SK-MEL-5 (cell line): ENCODE results near the gene CLRN3. TPM values are rescaled to one million over a fixed set of nuclear protein-coding genes. Genes with fewer than 3 reads are reported as not detected.

Source experiments
- DNase-seq: peaks from one replicate; pipeline ENCODE4 v3.0.0-alpha.2; 2016; ENCODE audit warnings: low read depth, low spot score
- in situ Hi-C: cut with HindIII; loops from 2 replicates; pipeline ENCODE4 v1.10.0; 2016; ENCODE audit warnings: low sequenced_read_pairs, high pct_unique_total_duplicates, low pct_unique_long_range_greater_than_20kb
- polyA plus RNA-seq, 2 experiments: library from polyadenylated mRNA; depleted of rRNA; stranded (reverse); fragments of >200 nt; gene quantifications; 2 replicates each; pipeline ENCODE4 v1.2.3, GENCODE V29; 2015
- total RNA-seq: library from RNA; depleted of rRNA; stranded (reverse); fragments of >200 nt; shearing (Covaris generic); gene quantifications from 2 replicates; pipeline ENCODE4 v1.2.3, GENCODE V29; 2014; rRNA removed

CLRN3 gene, protein sequence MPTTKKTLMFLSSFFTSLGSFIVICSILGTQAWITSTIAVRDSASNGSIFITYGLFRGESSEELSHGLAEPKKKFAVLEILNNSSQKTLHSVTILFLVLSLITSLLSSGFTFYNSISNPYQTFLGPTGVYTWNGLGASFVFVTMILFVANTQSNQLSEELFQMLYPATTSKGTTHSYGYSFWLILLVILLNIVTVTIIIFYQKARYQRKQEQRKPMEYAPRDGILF
- not detected in 2 replicates for total RNA-seq
- polyA plus RNA-seq (2015; cell fraction: cytosol; rRNA removed): not detected in 2 replicates
- polyA plus RNA-seq (2015; cell fraction: nucleus; rRNA removed): not detected in 2 replicates

GRCh38 chr10:127892743-127893142 is at the start of gene CLRN3:
CLRN3 (minus strand) TSS chr10:127892941; CDS start chr10:127892784, 157 bp downstream.
- in situ Hi-C loops: no loop called here
- no peak for DNase-seq

DNA sequence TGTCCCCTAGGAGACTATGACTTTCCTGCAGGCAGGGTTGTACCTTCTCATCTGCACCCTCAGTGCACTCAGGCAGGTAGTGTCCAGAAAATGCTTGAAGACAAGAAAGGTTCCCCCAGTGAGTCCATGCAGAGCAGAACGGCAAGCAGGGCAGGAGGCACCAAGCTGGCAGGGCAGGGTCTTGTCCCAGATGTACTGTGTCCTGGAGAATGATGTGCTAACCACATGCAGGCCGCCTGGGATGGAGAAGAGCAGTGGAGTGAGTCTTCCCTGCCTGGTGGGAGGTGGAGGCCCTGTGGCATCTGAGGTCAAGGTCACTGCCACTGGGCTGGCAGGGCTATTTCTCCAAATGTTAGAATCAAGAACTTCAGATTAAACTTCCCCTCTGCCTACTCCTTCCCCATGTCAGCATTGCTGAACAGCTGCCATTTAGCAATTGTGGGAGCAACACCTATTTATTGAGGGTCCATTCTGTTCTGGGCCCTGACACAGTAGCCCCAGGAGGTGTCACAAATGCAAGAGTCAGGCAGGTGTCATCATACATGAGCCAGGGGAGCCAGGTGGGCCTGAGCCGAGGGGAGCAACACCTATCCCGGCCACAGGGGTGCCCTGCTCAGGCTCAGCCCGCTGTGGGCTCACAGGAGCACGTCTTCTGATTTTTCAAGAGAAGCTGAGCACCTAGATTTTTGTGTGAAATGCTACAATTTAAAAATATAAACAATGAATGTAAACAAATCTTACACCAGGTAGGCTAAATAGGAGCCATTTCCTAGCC is 48.3 kb upstream of the CLRN3 start:
- DNase-seq: no peak
- in situ Hi-C loops: no loop called here

DNA sequence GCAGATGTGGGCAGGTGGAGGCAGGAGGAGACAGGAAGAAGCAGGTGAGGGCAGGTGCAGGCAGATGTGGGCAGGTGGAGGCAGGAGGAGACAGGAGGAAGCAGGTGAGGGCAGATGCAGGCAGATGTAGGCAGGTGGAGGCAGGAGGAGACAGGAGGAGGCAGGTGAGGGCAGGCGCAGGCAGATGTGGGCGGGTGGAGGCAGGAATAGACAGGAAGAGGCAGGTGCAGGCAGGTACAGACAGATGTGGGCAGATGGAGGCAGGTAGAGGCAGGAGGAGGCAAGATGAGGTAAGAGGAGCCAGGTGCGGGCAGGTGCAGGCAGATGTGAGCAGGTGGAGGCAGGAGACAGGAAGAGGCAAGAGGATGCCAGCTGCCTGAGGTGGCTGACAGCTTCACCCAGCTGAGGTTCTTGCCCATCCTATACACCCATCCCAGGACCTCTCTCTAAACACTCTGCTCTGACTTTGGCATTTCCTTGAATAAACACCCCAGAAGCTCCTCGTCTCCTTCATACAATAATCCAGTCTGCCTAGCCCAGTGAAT is 47.1 kb upstream of the CLRN3 start:
- DNase-seq: no peak
- in situ Hi-C loops: no loop called here

DNA sequence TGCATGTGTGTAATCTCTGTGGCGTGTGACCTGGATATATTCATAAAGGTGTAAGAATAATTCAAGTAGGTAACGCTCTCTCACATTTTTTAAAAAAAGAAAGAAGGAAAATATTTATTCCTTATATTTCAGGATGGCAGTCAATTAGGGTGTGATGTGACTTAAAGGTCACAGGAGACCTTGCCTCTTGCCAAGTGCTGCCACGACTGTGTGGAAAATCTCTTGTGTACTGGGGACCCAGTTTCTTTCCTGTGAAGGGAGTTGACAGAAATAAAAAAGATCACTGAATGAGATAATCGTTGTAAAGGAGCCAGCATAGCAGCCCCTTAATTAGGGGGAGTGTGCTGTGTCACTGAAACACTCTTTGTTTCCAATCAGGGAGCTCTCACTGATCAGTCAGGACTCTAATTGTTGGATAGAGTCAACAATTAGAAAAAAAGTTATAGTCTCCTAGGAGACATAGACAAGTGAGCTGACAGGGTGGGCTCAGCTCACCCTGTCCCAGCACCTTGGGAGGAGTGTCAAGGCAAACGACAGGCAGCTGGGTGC is 45.2 kb upstream of the CLRN3 start:
- in situ Hi-C loops: no loop called here
- no peak for DNase-seq

DNA sequence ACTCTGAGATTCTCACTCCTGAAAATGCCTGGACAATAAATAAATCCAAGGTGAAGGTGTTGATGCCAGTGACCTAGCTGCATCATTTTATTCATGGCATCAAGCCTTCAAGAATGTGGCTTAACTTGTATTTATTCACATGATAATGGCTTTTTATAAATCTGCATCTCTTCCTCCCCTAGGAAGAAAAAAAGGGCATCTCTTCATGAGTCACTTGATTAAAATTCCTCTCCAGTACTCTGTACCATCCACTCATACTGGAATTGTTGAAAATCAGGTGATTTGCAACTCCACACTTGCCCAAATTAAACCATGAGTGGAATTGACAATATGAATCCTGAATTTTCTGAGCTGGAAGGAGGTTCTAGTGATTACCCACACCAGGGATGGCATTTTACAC is 44.3 kb upstream of the CLRN3 start:
- in situ Hi-C loops: no loop called here
- no peak for DNase-seq

DNA sequence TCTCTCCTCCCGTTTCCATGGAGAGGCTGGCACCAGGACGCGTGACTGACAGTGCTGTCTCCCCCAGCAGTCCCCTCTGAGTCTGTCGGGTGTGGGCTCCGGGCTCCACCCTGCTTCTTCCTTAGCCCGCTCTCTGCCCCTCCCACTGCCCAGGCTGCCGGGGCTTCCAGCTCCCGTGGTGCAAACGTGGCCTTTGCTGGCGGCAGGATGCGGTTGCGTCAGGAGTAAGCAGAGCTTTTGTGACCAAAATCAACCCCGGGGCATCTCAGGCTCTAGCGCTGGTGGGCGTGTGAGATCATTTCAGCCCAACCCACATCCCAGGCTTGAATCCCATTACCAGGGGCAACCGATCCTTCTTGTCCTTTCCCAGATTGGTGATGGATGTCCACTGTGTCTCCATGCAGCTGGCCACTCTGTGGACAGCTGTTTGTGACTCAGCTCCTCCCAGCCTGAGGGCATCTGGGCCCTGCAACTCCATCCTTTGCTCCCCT is 42.4 kb upstream of the CLRN3 start:
- DNase-seq: peak; percentile 9
- in situ Hi-C loops: no loop called here

GRCh38 chr10:127934383-127934782 is 41.6 kb upstream of the CLRN3 start:
- no peak for DNase-seq
- in situ Hi-C loops: no loop called here

GRCh38 chr10:127933271-127933670 is 40.5 kb upstream of the CLRN3 start:
- DNase-seq: no peak
- in situ Hi-C loops: no loop called here

DNA sequence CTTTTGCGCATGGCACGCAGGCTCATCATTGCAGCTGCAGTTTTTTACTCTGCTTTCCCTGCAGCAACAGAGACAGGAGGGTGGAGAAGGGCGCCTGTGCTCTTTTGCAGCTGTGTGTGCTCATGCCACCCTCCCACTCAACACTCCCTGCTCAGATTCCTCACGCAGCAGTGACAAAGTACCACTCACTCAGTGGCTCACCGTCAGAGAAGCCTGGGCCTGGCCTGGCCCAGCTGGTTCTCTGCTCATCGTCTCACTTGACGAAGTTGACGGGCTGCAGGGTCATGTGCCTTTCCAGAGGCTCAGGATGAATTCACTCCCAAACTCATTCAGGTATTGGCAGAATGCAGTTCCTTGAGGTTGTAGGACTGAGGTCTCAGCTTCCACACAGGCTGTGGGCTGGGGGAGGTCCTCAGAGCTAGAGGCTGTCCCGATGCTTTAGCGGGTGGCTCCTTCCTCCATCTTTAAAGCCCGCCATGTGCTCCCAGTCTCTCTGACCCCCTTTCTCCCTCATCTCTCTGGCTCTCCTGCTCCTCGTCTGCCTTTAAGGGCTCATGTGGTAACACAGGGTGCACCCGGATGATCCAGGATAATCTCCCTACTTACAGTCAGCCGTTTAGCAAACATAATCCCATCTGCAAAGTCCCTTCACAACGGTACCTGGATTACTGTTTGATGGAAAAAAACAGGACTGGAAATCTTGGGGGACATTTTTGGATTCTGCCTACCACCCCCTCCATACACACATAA is 40.0 kb upstream of the CLRN3 start:
- no peak for DNase-seq
- in situ Hi-C loops: no loop called here

DNA sequence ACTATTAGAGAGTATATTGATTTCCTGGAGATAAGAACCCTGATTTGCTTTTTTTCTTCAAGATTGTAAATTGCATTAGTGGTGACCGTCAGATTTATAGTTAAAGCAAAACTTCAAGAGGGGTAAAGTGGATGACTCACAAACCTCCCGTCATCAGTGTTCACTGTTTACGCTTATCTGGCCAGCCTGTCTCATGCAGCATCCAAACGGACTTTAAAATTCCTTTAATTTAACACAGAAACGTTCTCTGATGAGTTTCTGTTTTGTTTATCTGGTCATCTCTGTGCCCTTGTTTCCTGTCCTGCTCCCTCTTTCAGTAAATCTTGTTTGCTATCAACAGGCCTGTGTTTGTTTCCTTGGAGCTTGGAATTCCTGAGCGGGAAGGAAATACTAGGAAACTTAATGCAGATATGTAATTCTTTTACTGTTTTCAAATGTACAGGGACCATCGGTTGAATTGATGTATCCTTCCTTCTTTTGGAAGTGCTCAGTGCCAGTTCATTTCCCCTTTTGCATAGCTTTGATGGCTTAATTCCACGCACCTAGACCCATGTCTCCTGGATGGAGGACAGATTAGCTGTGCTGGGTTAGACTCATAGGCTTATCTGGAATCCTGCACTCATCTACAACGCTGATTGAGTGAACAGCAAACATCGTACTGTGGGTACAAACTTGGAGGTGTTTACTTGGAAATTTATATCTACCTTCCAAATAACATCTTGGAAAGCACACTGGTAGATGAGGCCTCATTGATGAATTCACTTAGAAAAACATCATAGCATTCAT is 35.5 kb upstream of the CLRN3 start:
- in situ Hi-C loops: no loop called here
- no peak for DNase-seq

- DNase-seq: no peak
Observed at GRCh38 chr10:127926455-127926854, 33.7 kb upstream of the CLRN3 start.

GRCh38 chr10:127925471-127926207 is 32.9 kb upstream of the CLRN3 start:
- in situ Hi-C loops: no loop called here
- no peak for DNase-seq

More at GRCh38 chr10:127926455-127926854, 33.7 kb upstream of the CLRN3 start:
- in situ Hi-C loops: no loop called here

DNA sequence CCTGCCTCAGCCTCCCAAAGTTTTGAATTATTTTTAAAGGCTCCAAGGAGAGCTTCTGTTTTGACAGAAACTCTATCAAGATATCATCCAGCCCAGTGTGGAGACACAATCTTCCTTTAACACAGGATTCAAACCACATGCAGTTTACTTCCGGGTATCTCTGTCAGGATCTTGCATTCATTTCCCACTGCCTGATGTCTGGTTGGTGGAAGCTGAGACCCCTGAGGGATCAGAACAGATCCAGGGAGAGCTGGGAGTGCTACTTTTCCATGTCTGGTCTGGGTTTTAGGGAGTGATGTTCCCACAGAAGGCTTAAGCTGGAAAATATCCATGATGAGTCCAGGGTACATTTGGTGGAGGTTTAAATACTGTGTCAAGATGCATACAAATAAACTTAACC is 30.9 kb upstream of the CLRN3 start:
- DNase-seq: no peak
- in situ Hi-C loops: no loop called here

GRCh38 chr10:127922675-127923366 is 30.1 kb upstream of the CLRN3 start:
- DNase-seq: no peak
- in situ Hi-C loops: no loop called here

DNA sequence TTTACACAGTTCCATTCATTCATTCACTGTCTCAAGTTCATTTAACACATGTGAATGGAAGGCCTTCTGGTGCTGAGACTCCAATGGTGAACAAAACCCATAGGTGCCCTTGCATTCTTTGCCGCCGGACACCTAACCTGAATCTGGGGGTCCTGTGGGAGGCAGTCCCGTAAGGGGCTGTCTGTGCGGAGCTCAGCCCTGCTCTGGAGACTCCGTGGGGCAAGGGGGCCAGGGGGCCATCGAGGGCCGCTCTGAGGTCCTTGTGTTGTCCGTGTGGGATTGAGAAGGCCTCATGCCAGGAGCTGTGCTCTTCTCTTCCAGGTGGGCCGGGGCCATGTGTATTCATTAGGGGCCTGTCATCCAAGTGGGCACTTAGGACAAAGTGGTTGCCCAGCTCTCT is 29.5 kb upstream of the CLRN3 start:
- in situ Hi-C loops: no loop called here
- DNase-seq: no peak

DNA sequence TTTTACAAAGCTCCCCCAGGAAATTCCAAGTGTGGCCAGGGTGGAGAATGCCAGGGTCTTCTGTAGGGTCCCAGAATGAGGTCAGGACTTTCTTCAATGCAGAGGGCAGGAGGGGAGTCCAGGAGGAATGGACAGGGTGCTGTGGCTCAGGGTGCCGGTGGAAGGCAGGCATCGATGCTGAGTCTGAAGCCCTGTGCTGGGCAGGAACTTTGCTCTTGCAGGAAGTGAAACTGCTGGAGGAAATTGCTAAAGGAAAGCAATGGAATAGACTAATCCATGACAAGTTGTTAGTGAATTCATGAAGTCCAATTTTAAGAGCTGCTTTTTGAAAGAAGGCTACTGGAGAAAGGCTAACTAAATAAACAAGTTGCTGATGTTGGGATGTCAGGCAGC is 29.0 kb upstream of the CLRN3 start:
- in situ Hi-C loops: no loop called here
- no peak for DNase-seq
